LNCAP (cell line): ENCODE data around the gene MUSTN1.

Source experiments
- TF ChIP-seq, protein P1 (sequence below): fragments of 450-650 bp; IDR thresholded peaks from 2 replicates; pipeline ENCODE4 v1.5.1; 2017; ENCODE audit warnings: mild to moderate bottlenecking

MUSTN1 gene

DNA sequence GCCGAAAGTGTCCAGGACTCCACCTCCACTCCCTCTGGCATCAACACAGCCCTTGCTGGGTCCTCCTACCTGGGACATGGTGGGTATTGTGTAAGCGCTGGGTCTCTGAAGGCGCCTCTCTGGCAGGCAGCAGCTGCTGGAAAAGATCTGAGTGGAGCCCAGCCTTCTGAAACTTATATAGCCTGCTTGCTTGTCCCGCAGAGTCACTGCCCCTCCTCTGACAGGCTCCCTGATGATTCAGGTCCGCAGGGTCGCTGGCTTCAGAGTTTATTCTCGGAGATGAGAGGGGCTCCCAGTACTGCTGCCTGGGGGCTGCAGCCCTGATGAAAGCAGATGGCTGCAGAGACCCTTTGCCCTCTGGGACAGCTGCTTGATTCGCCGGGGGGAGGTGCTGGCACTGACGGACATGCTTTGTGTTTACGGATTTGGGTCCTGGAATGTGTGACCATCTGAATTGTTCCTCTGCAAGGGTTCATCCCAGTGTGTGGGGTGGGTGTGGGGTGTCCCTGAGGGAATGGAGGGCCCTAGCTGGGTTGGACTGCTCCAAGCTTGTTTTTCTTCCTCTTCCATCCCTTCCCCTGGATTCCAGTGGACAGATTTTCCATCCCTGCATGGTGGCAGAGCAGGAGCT is at the start of gene MUSTN1:
Gene MUSTN1 (minus strand): TSS at position 149 of the 631 bp plus-strand sequence. CDS start 71 bp downstream, at position 78.
- TF ChIP-seq, protein P1, sequence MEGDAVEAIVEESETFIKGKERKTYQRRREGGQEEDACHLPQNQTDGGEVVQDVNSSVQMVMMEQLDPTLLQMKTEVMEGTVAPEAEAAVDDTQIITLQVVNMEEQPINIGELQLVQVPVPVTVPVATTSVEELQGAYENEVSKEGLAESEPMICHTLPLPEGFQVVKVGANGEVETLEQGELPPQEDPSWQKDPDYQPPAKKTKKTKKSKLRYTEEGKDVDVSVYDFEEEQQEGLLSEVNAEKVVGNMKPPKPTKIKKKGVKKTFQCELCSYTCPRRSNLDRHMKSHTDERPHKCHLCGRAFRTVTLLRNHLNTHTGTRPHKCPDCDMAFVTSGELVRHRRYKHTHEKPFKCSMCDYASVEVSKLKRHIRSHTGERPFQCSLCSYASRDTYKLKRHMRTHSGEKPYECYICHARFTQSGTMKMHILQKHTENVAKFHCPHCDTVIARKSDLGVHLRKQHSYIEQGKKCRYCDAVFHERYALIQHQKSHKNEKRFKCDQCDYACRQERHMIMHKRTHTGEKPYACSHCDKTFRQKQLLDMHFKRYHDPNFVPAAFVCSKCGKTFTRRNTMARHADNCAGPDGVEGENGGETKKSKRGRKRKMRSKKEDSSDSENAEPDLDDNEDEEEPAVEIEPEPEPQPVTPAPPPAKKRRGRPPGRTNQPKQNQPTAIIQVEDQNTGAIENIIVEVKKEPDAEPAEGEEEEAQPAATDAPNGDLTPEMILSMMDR = no peak

DNA sequence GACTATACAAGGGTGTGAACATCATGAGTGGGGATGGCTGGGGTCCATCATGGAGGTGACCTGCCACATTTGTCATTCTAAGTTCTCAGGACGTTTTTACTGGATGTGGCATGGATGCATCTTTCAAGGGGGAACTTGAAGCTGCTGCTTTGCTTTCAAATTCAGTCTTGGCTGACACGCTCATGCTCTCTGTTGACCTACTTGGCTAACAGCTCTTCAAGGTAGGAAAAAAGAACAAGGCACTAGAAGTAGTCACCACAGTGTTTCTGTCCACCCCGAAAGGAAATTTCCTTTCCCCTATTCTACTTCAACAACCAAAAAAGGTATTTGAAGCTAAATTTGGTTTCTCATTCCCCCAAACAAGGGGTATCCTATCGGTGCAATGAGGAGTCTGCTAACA is 47.6 kb upstream of the MUSTN1 start:
- TF ChIP-seq, protein P1 = no peak

DNA sequence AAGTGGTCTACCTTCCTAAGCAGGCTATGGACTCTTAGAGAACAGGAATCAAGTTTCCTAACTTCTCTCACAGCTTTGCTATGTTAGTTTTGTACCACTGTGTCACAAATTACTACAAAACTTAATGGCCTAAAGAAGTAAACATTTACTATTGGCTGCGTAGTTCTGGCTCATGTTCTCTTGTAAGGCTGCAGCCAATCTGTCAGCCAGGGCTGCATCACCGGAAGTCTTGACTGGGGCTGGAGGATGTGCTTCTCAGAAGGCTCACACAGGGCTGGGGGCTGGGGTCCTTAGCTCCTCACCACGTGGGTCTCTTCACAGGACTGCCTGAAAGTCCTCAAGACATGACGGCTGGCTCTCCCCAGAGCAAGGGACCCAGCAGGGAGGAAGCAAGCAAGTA is 47.1 kb upstream of the MUSTN1 start:
- TF ChIP-seq, protein P1 = no peak

DNA sequence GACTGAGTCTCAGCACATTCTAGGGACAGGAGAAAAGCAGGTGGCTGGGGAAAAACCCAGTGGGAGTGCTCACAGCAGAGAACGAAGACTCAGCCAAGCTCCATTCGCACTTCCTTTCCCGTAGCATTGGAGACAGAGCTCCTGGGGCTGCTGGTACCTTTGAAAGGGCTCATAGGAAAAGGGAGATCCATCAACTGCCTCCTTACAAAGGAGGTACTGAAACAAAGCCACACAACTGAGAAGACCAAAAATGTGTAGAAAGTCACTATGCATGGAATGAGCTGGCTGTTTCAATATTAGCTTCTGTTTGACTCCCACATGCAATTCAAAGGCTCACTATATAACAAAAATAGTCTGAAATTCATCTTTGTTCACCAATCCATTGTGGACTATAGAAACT is 45.7 kb upstream of the MUSTN1 start:
- TF ChIP-seq, protein P1 = no peak

DNA sequence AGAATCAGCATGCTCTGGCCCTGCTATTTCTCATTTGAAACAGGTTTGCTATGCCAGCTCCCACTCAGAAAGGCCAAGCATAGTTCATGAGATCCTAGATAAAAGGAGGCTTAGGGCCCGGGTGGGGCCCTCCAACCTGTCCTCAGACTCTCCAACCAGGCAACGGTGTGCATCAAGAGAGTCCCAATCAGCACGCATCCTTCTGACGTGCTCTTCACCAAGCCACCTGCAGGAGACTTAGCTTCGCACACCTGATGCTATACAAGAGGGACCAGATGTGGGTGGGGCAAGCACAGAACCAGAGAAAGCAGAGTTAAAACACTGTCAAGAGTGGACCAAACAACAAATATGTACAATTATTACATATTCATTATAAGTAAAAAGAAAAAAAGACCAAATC is 45.2 kb upstream of the MUSTN1 start:
- TF ChIP-seq, protein P1 = no peak

DNA sequence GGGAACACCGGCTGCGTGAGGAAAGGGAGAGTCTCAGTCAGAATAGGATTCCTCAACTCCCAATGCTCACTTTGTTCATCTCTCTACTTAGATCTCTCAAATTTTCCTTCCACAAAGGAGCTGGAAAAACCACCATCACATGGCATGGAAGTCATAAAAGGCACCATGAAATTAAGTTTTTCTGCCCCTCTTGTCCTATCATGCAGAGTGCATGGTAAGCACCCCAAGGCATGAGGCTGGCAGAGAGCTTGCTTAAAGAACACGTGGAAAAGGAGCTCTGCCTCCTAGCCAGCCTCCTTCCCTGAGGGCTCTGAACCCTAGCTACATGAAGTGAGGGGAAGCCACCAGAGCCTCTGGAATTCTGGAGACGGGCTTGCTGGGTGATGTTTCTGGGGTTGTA is 44.8 kb upstream of the MUSTN1 start:
- TF ChIP-seq, protein P1 = no peak

DNA sequence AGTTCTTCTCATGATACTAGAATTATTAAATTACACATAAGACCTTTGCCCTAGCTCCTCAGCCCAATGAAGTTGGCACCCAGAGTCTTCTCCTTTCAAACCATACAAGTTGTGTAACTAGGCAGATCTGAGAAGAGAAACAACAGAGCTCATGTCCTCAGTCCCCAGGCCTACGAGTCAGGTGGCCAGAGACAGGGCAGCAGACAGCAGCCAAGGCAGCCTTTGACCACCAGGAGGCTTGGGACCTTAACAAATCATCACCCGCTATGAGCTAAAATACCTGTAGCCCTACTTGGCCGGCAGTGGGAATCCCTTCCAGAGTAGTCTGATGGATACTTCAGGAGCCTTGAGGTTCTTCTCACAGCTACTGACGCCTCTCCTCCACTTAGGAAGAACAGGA is 44.3 kb upstream of the MUSTN1 start:
- TF ChIP-seq, protein P1 = no peak

DNA sequence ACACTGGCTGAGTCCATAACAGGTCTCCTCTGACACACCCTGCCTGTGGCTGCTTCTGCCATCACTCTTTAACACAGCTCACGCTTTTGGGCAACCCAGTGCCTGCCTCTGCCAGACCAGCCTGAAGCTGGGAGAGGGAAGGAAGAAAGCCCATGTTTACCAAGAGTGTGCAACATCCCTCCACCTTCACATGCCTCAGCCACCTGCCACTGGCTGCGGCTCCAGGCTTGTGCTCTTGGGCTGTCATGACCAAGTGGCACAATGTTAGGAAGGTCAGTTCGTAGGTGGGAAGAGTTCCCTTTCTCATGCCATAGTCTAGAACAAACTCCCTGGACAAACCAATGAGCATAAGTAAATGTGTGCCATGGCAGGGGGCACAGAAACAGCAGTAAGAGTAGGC is 42.3 kb upstream of the MUSTN1 start:
- TF ChIP-seq, protein P1 = no peak
